GM18858 (cell line): Measurements from ENCODE around the gene MKRN2.
A peak's percentile ranks its signal among the peaks of the same experiment; 100 is the strongest.

Source experiments
- ATAC-seq: cut with Tn5 transposase; IDR thresholded peaks from one replicate; pipeline ENCODE4 v1.9.1; 2021; ENCODE audit not compliant: unreplicated experiment

The MKRN2 gene

DNA sequence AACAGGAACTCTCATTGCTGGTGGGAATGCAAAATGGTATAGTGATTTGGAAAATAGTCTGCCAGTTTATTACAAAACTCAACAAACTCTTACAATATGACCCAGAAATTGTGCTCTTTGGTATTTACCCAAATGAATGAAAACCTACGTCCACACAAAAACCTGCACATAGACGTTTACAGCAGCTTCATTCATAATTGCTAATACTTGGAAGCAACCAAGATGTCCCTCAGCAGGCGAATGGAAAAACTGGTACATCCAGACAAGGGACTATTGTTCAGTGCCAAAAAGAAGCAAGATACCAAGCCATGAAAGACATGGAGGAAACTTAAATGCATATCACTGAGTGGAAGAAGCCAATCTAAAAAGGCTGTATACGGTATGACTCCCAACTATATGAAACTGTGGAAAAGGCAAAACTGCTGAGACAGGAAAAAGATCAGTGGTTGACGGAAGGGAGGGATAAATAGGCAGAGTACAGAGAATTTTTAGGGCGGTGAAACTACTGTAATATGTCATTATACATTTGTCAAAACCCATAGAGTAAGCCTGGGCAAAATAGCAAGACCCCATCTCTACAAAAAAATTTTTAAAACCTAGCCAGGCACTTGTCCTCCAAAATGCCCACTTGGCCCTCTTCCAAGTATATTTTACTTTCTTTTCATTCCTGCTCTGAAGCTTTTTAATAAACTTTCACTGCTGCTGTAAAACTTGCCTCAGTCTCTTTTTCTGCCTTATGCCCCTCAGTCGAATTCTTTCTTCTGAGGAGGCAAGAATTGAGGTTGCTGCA lies 6.7 kb upstream of the MKRN2 start:
- no peak for ATAC-seq

DNA sequence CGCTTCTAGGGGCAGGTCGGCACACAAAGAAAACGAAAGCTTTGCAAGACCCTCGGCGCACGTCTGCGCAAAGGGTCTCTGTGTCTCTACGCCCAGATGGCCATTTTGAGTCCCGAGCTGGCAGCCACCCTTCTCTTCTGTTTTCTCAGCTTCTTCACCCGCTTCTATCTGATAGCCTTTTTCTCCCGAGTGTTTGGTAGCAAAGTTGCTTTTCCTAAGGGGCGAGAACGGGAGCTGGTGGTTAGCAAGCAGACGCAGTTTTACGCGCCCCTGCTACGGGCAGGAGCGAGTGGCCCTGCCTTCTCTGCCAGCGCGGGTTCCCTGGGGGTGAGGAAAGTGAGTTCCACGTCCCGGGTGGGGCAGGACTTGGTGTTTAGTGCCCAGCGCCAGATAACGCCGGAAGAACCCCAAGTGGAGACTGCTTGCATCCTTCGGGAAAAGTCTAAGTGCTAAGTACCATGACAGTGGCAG lies 2.9 kb upstream of the MKRN2 start:
- no peak for ATAC-seq

DNA sequence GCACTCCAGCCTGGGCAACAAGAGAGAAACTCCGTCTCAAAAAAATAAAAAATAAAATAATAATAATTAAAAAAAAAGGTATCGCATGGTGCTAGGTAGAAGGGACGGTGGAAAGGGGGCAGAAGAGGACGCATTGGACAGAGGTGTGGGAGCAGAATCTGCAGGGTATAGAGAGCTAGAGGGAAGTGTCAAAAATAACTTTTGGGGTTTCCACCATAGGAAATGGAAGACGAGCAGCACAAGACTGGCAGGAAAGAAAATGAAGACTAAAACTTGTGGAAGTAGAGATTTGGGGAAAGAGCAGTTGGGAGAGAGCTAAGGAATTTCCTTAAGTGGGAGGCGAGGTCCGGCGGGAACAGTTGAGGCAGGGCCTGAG lies 585 bp upstream of the MKRN2 start:
- no peak for ATAC-seq

DNA sequence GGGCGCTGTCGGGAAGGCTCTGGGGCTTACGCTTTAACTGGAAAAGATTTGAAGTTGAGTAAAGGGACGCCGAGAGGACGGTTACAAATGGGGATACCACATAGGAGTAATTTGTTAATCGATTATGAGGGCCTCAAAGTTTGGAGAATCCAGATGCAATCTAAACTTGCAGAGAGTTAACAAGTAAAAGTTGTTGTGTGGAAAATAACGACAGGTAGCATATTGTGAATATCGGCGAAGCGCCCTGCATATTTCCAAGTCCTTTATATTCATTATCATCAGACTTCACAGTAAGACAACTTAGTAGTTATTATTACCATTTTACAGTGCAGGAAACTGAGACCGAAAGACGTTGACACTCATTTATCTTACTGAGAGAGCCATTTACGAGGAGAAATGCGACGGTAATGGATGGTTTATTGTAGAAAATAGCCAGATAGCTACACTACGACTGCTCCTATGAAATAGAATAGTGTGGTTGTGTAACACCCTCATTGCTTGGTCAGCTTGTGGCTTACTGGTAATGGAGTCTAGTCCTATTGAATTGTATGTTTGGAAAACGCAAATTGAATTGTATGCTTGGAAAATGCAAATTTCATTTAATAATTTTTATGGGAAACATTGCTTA lies 700 bp downstream of the MKRN2 start:
- no peak for ATAC-seq

DNA sequence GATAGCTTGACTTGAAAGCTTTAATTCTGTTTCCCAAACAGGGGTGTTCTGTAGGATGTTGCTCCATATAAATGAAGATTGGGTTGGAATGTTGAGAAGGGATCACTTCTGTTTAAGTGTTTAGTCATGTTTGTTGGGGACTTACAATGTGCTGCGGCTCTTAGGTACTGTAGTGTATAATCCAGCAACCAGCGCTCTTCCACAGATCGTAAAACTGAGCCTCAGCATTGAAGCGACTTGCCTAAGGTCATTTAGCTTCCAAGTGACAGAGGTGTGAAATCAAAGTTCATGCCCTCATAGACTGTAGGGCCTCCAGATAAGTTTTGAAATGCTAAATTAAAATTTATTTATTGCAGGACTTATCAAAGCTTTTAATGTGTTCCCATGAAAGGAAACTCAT lies 1.8 kb downstream of the MKRN2 start:
- no peak for ATAC-seq

DNA sequence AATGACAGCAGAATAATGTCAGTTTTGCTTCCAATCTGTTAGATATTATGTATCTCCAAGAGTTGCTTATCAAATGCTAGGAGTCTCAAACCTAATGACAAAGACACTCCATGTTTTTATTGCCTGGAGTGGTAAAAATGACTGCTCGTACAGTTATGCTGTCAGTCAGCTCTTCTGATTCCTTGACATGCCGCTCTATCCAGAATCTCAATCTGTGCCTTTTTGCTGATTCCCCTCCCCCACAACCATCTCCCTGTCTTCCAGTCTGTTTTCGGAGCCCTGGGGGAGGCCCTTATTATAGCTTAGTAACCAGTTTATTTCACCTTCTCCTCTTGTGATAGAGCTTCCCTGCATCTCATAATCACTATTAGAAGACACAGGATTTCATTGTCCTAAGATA lies 2.6 kb downstream of the MKRN2 start:
- no peak for ATAC-seq

DNA sequence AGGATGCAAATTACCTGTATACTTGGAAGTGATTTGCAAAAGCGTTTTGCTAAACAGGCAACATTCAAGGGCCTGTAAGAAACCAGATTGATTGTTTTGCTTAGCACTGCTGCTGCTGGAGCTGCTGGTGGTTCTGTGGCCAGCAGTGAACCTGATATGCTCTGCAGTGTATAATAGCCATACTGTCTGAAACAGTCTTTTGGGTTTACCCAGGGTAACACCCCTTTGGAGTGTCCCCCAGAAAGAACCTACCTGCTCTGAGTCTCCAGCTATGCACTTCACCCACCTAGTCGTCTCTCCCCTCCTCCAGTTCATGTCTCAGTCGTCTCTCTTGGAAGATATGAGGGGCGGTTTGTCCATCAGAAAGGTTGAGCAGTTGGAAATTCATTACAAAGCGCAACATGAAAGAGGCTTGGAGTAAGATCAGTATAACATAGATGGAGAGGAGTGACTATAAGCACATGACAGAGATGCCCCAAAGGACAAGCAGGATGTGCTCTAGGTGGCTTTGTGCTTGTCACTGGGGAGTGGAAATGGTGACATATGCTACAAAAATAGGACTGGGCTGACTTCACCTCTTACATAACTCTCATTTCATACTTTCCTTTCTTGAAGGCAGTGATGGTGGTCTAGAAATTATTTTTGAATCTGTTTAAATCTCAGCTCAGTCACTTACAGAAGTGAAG lies 3.8 kb downstream of the MKRN2 start:
- ATAC-seq = peak; percentile 43

DNA sequence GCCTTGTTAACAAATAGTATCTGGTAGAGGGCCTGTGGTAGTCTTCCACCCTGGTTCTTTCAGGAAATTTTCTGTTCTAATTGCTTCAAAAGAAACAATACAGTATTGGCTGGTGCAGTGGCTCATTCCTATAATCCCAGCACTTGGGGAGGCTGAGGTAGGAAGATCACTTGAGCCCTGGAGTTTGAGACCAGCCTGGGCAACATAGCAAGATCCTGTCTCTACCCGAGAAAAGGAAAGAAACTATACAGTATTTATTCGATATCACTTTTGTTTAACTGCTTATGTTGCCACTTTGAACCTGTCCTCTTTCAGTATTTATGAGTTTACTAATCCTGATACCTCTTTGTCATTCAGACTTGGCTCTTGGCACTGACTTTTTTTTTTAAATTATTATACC lies 4.5 kb downstream of the MKRN2 start:
- no peak for ATAC-seq

DNA sequence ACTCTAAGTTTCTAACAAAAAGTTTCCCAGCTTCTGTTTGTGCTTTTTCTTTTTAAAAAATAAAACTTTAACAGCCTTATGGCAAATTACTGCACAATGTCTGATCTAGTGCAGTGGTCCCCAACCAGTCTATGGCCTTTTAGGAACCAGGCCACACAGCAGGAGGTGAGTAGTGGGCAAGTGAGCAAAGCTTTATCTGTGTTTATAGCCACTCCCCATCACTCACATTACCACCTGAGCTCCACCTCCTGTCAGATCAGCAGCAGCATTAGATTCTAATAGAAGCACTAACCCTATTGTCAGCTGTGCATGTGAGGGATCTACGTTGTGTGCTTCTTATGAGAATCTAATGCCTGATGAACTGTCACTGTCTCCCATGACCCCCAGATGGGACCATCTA lies 5.6 kb downstream of the MKRN2 start:
- no peak for ATAC-seq

DNA sequence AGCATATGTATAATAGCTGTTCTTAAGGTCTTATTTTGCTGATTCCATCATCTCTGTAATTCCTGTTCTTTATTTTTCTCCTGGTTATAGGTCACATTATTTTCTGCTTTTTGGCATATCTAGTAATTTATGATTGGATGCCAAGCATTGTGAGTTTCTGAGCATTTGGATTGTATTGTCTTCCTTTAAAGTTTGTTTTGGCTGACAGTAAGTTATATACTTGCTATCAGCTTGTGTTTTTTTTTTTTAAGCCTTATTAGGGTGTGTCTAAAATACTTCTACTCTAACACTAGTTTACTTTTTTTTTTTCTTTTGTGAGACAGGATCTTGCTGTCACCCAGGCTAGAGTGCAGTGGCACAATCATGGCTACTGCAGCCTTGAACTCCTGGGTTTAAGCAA lies 10.1 kb downstream of the MKRN2 start:
- ATAC-seq = no peak

DNA sequence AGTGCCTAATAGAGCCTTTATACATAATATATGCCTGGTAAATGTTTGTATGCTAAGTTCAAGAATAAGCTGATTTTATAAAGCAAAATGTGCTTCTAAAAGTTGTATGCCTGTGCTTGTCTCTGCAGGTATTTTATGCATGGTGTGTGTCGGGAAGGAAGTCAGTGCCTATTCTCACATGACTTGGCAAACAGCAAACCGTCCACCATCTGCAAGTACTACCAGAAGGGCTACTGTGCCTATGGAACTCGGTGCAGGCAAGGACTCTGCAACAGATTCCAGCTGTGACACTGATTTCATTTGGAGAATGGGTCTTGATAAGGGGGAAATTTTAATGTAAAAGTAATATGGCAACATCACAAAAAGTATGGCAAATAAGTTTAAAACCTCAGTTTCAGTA lies 11.9 kb downstream of the MKRN2 start:
- ATAC-seq = no peak

DNA sequence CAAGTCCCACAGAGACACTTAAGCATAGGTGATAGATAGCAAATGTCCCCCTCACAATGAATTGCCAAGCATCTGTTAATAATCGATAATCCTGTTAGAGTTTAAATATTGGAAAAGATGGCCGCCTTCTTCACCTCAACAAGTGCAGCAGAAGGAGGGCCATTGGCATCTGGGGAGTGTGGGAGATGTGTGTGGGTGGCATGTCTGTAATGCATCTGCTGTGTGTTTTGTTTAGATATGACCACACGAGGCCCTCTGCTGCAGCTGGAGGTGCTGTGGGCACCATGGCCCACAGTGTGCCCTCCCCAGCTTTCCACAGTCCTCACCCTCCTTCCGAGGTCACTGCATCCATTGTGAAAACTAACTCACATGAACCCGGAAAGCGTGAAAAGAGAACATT lies 12.9 kb downstream of the MKRN2 start:
- no peak for ATAC-seq

DNA sequence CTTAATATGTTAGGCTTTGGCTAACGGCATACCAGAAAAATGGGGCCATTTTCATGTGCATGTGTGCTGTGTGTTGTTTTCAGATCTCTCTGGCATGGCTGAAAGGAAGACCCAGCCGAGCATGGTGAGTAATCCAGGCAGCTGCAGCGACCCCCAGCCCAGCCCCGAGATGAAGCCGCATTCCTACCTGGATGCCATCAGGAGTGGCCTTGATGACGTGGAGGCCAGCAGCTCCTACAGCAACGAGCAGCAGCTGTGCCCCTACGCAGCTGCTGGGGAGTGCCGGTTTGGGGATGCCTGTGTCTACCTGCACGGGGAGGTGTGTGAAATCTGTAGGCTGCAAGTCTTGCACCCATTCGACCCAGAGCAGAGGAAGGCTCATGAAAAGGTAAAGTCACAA lies 15.1 kb downstream of the MKRN2 start:
- ATAC-seq = no peak

DNA sequence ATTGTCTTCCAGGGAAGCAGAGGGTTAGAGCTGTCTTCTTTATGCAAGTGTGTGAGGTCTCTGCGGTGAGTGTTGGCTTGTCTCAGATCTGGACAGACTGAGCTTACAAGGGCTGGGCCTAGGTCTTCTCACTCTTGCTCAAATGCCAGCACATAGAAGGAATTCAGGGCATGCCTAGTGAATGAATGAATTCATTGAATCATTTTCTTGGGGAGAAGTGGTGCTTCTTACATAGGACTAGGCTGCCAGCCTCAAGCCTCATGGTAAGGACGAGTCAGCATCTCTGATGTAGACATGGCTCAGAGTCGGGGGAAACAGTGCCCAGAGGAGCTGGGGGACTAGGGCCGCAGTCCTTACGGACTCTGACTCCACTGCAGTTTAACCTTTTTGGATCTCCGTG lies 17.2 kb downstream of the MKRN2 start:
- ATAC-seq = no peak

DNA sequence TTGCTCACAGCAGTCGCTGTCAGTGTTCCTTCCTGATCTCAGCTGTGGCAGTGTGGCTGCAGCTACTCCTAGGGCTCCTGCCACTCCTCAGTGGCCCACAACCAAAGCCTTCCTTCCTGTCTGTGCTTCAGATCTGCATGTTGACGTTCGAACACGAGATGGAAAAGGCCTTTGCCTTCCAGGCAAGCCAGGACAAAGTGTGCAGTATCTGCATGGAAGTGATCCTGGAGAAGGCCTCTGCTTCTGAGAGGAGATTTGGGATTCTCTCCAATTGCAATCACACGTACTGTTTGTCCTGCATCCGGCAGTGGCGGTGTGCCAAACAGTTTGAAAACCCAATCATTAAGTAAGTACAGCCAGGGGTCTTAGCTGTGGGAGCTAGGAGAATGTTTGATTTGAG lies 17.8 kb downstream of the MKRN2 start:
- no peak for ATAC-seq

DNA sequence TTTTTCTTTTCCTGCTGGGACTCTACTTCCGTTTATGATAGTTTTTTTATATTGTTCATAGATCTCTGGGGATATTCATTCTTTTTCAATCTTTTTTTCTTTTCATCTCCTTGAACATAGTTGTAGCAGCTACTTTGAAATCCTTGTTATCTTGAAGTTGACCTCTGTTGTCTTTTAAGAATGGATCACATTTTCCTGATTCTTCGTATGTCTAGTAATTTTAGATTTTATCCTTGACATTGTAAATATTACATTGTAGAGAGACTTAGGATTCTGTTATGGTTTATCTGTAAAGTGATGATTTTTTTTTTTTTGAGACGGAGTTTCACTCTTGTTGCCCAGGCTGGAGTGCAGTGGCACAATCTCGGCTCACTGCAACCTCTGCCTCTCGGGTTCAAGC lies 20.5 kb downstream of the MKRN2 start:
- ATAC-seq = no peak

DNA sequence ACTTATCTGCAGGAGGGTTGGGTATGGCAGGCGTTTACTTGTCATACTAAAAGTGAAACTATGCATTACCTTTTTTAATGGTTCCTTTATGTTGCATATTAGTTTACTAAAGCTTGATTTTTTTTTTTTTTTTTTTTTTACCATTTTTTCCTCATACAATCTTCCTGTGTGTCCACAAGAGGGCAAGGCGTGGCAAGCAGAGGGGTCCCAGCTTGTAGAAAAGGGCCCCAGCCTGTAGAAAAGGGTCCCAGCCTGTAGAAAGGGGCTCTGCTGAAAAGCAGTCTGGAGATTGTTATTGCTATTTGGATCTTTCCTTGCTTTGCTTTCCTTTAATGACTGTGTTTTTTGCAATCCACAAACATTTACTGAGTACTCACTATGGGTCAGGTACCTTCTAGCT lies 21.9 kb downstream of the MKRN2 start:
- no peak for ATAC-seq

DNA sequence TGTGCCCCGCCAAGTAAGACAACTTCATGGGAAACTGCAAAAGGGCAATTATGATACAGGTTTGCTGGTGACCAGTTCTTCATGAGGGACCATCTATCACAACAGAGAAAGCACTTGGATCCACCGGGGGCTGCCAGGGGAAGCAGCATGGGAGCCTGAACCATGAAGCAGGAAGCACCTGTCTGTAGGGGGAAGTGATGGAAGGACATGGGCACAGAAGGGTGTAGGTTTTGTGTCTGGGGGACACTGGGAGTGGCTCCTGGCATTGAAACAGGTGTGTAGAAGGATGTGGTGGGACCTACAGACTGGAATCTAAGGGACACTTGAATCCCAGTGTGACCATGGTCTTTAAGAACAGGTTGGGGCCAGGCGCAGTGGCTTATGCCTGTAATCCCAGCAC lies 22.6 kb downstream of the MKRN2 start:
- no peak for ATAC-seq

DNA sequence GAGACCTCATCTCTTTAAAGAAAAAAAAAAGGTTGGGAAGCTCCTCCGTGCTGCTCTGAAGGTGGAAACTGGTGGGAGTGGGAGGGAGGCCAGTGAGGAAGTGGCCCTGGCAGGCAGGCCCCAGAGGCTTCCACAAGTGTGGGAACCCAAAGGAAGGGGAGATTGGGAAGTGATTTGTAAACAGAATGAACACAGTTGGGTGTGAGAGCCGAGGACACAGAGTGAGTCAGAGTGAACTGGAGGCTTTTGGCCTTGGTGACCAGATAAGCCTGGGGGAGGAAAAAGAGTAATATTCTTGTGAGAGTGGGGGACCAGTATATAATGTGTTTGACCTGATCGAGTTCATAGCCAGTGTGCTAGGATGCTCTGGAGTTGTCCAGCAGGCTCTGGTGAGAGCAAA lies 23.0 kb downstream of the MKRN2 start:
- ATAC-seq = no peak

DNA sequence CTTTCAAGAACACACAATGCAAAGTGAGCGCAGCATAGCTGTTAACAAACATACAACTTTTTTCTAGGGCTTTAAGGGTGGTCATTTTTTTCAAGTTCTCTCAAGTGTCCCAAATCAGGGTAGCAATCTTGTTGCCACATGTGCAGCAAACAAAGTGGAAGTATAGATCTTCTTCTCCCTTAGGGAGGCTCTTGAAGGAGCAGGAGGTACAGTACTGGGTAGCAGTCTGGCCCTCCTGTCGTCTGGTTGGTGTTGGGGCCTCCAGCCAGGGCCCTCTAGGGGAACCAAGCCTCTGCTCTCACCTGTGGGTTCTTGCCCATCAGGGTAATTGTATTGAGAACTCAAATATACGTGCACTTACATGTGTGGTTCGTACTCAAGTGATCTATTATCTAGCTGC lies 25.8 kb downstream of the MKRN2 start:
- no peak for ATAC-seq

DNA sequence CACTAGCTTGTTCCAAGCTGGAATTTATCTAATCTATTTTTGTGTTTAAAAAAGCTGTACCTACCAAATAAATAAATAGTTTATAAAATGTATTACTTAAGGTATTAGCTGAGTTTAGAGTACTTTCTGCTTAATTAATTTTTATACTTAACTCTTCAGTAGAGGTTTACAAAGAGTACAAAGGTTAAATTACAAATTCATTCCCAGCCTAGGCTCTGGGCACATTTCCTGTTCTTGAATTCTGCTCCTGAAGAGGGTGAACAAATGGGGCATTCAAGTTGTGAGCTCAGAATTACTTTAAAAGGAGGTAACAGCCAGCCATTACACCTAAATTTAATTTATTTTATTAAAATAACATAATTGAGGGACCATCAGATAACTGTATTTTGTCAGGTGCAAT lies 26.4 kb downstream of the MKRN2 start:
- no peak for ATAC-seq

DNA sequence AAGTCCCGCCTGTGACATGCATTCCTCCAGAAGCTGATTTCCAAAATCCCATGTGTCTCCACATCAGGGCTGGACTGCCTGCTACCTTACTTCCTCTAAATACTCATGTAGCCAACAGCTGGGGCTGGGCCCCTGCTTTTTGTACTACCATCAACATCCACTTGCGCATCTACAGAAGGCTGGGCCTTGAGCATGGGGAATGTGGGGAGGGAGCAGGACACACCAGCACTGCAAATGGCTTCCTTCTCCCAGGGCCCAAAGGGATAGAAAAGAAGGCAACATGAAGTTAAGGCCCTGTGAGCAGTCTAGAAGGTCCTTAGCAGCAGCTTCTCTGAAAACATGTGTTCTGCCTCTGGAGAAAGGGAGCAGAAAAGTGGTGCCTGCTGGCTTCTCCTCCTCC lies 27.2 kb downstream of the MKRN2 start:
- no peak for ATAC-seq
